ENCODE data around the gene AGBL1. TPM values are rescaled to one million over a fixed set of nuclear protein-coding genes. Genes with fewer than 3 reads are reported as not detected.

Gene AGBL1
- polyA plus RNA-seq, 1 donor (not counting 4 experiments of a cell fraction or from before 2014, with no cell fraction given) = not detected

DNA sequence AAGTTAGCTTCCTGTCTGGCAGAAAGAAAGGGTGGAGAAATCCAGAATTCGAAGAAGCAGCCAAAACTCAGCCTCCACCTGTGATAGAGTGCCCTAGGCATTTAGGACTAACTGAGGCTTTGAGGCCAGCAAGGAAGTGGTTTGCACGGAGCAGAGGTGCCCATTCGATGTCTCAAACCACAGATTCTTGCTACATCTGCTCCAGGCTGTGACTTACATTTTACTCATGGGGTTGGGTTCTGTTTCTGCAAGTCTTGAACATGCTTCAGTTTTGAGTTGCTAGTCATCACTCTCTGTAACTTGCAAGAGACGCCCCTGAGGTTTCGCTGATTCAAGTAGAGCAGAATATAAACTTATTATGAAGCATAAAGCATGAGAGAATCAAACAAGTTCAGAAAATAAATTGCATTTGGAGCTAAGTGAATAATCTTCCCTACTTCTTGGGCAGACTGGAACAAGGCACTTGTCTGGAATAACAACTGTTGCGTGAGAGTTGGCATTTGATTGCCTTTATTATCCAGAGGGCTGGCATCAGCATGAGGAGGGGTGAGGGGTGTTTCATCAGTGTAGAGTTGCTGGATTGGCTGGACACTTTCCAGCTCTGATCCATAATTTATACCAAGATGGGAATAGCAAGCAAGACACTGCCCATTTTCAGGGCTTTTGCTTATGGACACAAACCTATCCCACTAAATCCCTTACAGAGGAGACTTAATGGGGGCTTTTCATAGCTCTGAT lies 256.5 kb downstream of the AGBL1 start:
- Histone ChIP-seq H3K4me1 (ENCODE audit: control insufficient read depth, extremely low read depth, insufficient read depth, low read length) (peaks cover 16% of the 10 kb centered on the region), H3K4me3 (ENCODE audit: control insufficient read depth in 2 of 3, extremely low read depth in 1 of 3, insufficient read depth in 2 of 3, low read depth in 1 of 3, low read length in 3 of 3) (peak overlapping the region; percentile 1 to 35 (median 17)), H3K9me3 (ENCODE audit: control insufficient read depth, low read depth, low read length) (peaks cover 2% of the 10 kb centered on the region), H3K9ac (ENCODE audit: control insufficient read depth, extremely low read depth, insufficient read depth, low read length) (peak overlapping the region; percentile 53), H2AFZ (ENCODE audit: control insufficient read depth, low read length) (peak overlapping the region; percentile 7), H4K20me1 (ENCODE audit: control insufficient read depth, extremely low read depth, insufficient read depth, low read length) (no peaks in the 10 kb centered on the region), H3K9me1 (ENCODE audit: control insufficient read depth, extremely low read depth, insufficient read depth, low read length) (no peaks in the 10 kb centered on the region), H3K4me2 (ENCODE audit: control insufficient read depth, extremely low read depth, insufficient read depth, low read depth, low read length) (peak overlapping the region; percentile 82), H3K79me2 (ENCODE audit: control insufficient read depth, insufficient read depth, low read length) (no peaks in the 10 kb centered on the region), H3K27ac (ENCODE audit: control insufficient read depth, insufficient read depth, low read length) (peak overlapping the region; percentile 94), H3K36me3 (ENCODE audit: control insufficient read depth in 2 of 2, extremely low read depth in 1 of 2, insufficient read depth in 2 of 2, low read length in 2 of 2) (no peaks in the 10 kb centered on the region), H3K27me3 (ENCODE audit: control insufficient read depth, extremely low read depth, insufficient read depth, low read length) (no peaks in the 10 kb centered on the region)
- TF ChIP-seq, protein P1, sequence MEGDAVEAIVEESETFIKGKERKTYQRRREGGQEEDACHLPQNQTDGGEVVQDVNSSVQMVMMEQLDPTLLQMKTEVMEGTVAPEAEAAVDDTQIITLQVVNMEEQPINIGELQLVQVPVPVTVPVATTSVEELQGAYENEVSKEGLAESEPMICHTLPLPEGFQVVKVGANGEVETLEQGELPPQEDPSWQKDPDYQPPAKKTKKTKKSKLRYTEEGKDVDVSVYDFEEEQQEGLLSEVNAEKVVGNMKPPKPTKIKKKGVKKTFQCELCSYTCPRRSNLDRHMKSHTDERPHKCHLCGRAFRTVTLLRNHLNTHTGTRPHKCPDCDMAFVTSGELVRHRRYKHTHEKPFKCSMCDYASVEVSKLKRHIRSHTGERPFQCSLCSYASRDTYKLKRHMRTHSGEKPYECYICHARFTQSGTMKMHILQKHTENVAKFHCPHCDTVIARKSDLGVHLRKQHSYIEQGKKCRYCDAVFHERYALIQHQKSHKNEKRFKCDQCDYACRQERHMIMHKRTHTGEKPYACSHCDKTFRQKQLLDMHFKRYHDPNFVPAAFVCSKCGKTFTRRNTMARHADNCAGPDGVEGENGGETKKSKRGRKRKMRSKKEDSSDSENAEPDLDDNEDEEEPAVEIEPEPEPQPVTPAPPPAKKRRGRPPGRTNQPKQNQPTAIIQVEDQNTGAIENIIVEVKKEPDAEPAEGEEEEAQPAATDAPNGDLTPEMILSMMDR (optimal IDR thresholded peaks at IDR 0.05 in 1 of 3, IDR thresholded peaks at IDR 0.05 in 1 of 3, conservative IDR thresholded peaks at IDR 0.05 in 1 of 3; ENCODE audit: extremely low read depth in 1 of 3, insufficient read depth in 2 of 3, low read length in 3 of 3) = no peak
- peak; percentile 96 for DNase-seq (ENCODE audit: low read depth, low spot score)
- peak; percentile 91 for FAIRE-seq
- dilution Hi-C loops (cut with MboI; ENCODE audit: extremely low pct_ligation_motif_present, low sequenced_read_pairs) = no loop called here

DNA sequence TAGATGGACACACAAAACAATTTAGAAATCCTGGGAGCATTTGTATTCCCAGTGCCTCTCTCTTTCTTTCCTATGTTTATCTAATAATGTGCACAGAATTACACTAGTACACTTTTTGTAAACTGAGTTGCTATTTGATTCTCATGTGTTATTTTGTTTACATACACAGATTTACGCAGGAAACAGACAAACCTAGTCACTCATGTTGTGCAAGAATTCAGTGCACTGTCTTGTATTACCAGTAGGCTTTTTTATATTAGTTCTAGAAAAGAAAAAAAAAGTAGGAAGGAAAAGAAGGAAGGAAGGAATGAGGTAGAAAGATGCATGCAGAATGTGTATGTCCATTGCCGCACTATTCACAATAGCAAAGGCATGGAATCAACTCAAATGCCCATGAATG lies 257.4 kb downstream of the AGBL1 start:
- peak overlapping the region; percentile 48 for H3K9ac ChIP-seq (ENCODE audit: control insufficient read depth, extremely low read depth, insufficient read depth, low read length)
- TF ChIP-seq, protein P1 (optimal IDR thresholded peaks at IDR 0.05 in 1 of 3, IDR thresholded peaks at IDR 0.05 in 1 of 3, conservative IDR thresholded peaks at IDR 0.05 in 1 of 3; ENCODE audit: extremely low read depth in 1 of 3, insufficient read depth in 2 of 3, low read length in 3 of 3) = no peak
- TF ChIP-seq EZH2 (IDR thresholded peaks at IDR 0.05; ENCODE audit: low read length) = no peak
- FAIRE-seq = no peak

More for the DNA sequence above, 257.4 kb downstream of the AGBL1 start:
- Histone ChIP-seq H3K27ac (ENCODE audit: control insufficient read depth, insufficient read depth, low read length) (peak overlapping the region; percentile 94), H3K9me3 (ENCODE audit: control insufficient read depth, low read depth, low read length) (peaks cover 2% of the 10 kb centered on the region), H3K9me1 (ENCODE audit: control insufficient read depth, extremely low read depth, insufficient read depth, low read length) (no peaks in the 10 kb centered on the region), H3K79me2 (ENCODE audit: control insufficient read depth, insufficient read depth, low read length) (no peaks in the 10 kb centered on the region), H3K27me3 (ENCODE audit: control insufficient read depth, extremely low read depth, insufficient read depth, low read length) (no peaks in the 10 kb centered on the region), H3K4me1 (ENCODE audit: control insufficient read depth, extremely low read depth, insufficient read depth, low read length) (peaks cover 16% of the 10 kb centered on the region), H3K36me3 (ENCODE audit: control insufficient read depth in 2 of 2, extremely low read depth in 1 of 2, insufficient read depth in 2 of 2, low read length in 2 of 2) (no peaks in the 10 kb centered on the region), H4K20me1 (ENCODE audit: control insufficient read depth, extremely low read depth, insufficient read depth, low read length) (no peaks in the 10 kb centered on the region), H3K4me2 (ENCODE audit: control insufficient read depth, extremely low read depth, insufficient read depth, low read depth, low read length) (peak overlapping the region; percentile 82), H3K4me3 (ENCODE audit: control insufficient read depth in 2 of 3, extremely low read depth in 1 of 3, insufficient read depth in 2 of 3, low read depth in 1 of 3, low read length in 3 of 3) (no peak overlapping the region), H2AFZ (ENCODE audit: control insufficient read depth, low read length) (no peak overlapping the region)
- DNase-seq (ENCODE audit: low read depth, low spot score) = no peak
- dilution Hi-C loops (cut with MboI; ENCODE audit: extremely low pct_ligation_motif_present, low sequenced_read_pairs) = no loop called here
